ENCODE data around the gene PARP8.

Gene PARP8

GRCh38 chr5:50716134-50716533 is 49.7 kb downstream of the PARP8 start:
- TF ChIP-seq, protein P1, sequence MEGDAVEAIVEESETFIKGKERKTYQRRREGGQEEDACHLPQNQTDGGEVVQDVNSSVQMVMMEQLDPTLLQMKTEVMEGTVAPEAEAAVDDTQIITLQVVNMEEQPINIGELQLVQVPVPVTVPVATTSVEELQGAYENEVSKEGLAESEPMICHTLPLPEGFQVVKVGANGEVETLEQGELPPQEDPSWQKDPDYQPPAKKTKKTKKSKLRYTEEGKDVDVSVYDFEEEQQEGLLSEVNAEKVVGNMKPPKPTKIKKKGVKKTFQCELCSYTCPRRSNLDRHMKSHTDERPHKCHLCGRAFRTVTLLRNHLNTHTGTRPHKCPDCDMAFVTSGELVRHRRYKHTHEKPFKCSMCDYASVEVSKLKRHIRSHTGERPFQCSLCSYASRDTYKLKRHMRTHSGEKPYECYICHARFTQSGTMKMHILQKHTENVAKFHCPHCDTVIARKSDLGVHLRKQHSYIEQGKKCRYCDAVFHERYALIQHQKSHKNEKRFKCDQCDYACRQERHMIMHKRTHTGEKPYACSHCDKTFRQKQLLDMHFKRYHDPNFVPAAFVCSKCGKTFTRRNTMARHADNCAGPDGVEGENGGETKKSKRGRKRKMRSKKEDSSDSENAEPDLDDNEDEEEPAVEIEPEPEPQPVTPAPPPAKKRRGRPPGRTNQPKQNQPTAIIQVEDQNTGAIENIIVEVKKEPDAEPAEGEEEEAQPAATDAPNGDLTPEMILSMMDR (IDR thresholded peaks at IDR 0.05; ENCODE audit: low read depth, low read length) = no peak
- no peak overlapping the region for H3K4me3 ChIP-seq (ENCODE audit: low read depth, low read length)

- H3K4me3 ChIP-seq (ENCODE audit: low read depth, low read length) = no peak overlapping the region
- TF ChIP-seq, protein P1 (IDR thresholded peaks at IDR 0.05; ENCODE audit: low read depth, low read length) = no peak
Observed at GRCh38 chr5:50717651-50718050, 51.2 kb downstream of the PARP8 start.

GRCh38 chr5:50720061-50720710 is 53.7 kb downstream of the PARP8 start:
- TF ChIP-seq, protein P1 (IDR thresholded peaks at IDR 0.05; ENCODE audit: low read depth, low read length) = no peak

DNA sequence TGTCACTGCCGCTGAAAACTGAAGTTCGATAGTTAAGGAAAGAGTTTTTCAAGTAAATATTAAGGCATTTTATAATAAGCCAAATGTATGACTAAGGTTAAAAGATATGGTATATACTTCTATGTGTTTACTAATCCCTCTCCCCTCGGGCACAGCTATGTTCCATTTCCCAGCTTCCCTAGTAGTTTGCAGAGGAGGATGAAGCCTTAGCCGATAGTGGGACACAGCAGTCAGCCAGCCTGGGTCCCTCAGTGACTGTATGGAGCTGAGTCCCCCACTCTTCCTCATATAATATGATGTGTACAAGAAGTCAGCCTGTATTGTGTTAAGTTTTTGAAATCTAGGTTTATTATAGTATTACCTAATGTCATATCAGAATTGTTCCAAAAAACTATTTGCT is 55.8 kb downstream of the PARP8 start:
- TF ChIP-seq, protein P1 (IDR thresholded peaks at IDR 0.05; ENCODE audit: low read depth, low read length) = no peak
- H3K4me3 ChIP-seq (ENCODE audit: low read depth, low read length) = no peak overlapping the region

More at GRCh38 chr5:50720061-50720710, 53.7 kb downstream of the PARP8 start:
- no peak overlapping the region for H3K4me3 ChIP-seq (ENCODE audit: low read depth, low read length)

- TF ChIP-seq, protein P1 (IDR thresholded peaks at IDR 0.05; ENCODE audit: low read depth, low read length) = no peak
- H3K4me3 ChIP-seq (ENCODE audit: low read depth, low read length) = no peak overlapping the region
Observed at GRCh38 chr5:50724262-50724661, 57.8 kb downstream of the PARP8 start.

GRCh38 chr5:50725800-50726474 is 59.5 kb downstream of the PARP8 start:
- TF ChIP-seq, protein P1 (IDR thresholded peaks at IDR 0.05; ENCODE audit: low read depth, low read length) = no peak
- no peak overlapping the region for H3K4me3 ChIP-seq (ENCODE audit: low read depth, low read length)

- TF ChIP-seq, protein P1 (IDR thresholded peaks at IDR 0.05; ENCODE audit: low read depth, low read length) = no peak
Observed at GRCh38 chr5:50726475-50727148, 60.2 kb downstream of the PARP8 start.

More at GRCh38 chr5:50726475-50727148, 60.2 kb downstream of the PARP8 start:
- H3K4me3 ChIP-seq (ENCODE audit: low read depth, low read length) = no peak overlapping the region
